ENCODE results near the gene CCDC120. TPM values are rescaled to one million over a fixed set of nuclear protein-coding genes. Genes with fewer than 3 reads are reported as not detected.
A peak's percentile ranks its signal among the peaks of the same experiment; 100 is the strongest.

CCDC120 gene
- polyA plus RNA-seq, 4 donors: 7.9 to 20.0 (median 13.0) TPM

- DNase-seq (ENCODE audit: low read depth in 4 of 4, low spot score in 2 of 4): peak in 3 of 4 donors; percentile 62 to 86 (median 73)
These were observed 42.2 kb downstream of the CCDC120 start for GRCh38 chrX:49100704-49101628.

DNA sequence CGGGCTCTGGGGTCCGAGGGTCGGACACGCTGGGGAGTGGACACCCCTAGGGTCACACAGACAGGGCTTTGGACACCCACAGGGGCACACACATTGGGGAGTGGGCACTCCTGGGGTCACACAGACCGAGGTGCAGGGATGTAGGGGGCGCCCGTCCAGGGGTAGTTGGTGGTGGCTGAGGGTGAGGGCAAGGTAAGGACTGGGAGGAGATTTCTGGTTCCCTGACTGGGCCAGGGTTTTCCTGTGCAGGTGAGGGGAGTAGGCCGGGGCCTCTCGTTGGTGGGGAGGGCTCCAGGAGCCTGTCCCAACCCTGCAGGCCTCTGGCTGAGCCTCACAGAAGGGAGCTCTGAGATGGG lies 42.8 kb downstream of the CCDC120 start:
- no peak for DNase-seq (ENCODE audit: low read depth in 4 of 4, low spot score in 2 of 4)

DNA sequence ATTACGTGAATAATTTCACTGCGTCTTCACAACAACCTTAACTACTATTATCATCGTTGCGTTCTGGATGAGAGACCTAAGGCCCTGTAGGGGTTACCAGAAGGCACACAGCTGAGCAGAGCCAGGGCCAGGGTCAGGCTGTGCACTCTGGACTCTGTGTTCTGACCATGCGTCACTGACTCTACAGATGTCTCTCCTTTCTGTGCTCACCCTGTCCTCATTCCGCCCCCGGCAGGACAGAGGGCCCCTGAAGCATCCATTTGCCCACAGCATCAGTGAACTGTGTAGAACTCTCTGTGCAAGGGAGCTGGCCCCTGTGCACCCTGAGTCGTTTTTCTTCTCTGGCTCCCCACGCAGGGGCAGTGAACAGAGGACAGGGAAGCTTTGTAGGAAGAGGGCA lies 43.4 kb downstream of the CCDC120 start:
- no peak for DNase-seq (ENCODE audit: low read depth in 4 of 4, low spot score in 2 of 4)

DNA sequence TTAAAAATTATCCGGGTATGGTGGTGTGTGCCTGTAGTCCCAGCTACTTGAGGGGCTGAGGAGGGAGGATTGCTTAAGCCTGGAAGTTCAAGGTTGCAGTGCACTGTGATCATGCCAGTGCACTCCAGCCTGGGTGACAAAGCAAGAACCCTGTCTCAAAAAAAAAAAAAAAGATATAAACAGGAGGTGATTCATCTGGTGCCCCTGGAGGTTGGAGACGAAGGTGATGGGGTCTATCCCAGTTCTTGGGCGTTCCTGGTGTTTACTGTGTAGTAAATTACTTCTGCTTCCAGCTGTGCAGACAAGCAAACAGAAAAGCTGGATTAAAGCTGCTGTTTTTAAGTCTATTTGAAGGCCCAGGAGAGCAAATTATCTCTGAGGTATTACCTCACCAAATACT lies 44.8 kb downstream of the CCDC120 start:
- DNase-seq (ENCODE audit: low read depth in 4 of 4, low spot score in 2 of 4): no peak

DNA sequence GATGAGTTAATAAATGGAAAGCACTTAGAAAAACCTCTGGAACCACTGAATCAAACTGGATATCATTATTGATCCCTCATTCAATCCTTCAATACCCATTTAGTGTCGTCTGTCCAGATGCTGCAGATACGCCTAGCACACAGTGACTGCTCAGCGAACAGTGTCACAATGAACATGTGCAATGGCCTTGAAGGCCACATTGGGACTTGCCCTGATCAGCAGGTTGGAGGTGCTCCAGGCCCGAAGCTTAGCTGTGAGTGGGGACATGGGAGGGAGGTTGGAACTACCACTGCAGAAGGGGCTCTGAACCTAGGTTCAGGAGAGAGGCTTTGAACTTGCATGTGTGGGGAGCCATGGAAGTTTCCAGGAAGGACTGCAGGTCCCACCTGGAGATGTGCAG lies 47.5 kb downstream of the CCDC120 start:
- DNase-seq (ENCODE audit: low read depth in 4 of 4, low spot score in 2 of 4): no peak

DNA sequence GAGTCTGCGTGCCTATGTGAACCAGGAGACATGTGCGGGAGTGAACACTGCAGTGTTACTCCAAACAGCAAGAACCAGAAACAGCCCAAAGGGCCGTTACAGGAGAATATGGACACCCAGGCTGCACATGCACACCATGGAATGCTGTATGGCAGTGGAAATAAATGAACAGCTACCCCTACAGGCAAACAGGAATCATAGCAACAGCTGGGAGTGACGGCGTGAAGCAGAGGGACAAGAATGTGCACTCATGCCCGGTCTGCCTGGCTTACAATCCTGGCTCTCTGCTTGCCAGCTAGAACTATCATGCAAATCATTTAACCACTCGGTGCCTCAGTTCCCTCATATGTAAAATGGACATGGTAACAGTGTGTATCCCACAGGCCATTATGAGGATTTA lies 48.1 kb downstream of the CCDC120 start:
- DNase-seq (ENCODE audit: low read depth in 4 of 4, low spot score in 2 of 4): no peak

GRCh38 chrX:49108641-49109040 lies 49.8 kb downstream of the CCDC120 start:
- no peak for DNase-seq (ENCODE audit: low read depth in 4 of 4, low spot score in 2 of 4)

- no peak for DNase-seq (ENCODE audit: low read depth in 4 of 4, low spot score in 2 of 4)
These were observed 51.6 kb downstream of the CCDC120 start for GRCh38 chrX:49110417-49110816.

DNA sequence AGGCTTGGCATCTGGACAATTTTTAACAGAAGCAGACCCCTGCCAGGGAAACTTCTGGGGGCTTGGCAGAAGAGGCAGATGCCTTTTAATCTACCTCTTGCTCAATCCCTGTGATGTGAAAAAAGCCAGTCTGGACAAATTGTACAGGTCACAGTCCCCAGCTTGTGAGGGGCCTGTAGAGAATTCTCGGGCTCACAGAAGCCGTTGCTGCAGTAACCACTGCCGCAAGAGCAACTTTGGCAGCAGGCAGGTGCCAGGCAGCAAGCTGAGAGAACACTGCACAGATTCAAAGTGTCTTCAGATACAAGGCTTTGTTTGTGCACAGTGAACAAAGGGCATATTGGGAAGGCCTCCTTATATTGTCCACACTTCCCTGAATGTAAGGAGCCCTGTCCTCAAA lies 53.0 kb downstream of the CCDC120 start:
- no peak for DNase-seq (ENCODE audit: low read depth in 4 of 4, low spot score in 2 of 4)

- DNase-seq (ENCODE audit: low read depth in 4 of 4, low spot score in 2 of 4): no peak
These were observed 57.3 kb downstream of the CCDC120 start for GRCh38 chrX:49116076-49116475.

GRCh38 chrX:49116716-49117115 lies 57.9 kb downstream of the CCDC120 start:
- no peak for DNase-seq (ENCODE audit: low read depth in 4 of 4, low spot score in 2 of 4)

DNA sequence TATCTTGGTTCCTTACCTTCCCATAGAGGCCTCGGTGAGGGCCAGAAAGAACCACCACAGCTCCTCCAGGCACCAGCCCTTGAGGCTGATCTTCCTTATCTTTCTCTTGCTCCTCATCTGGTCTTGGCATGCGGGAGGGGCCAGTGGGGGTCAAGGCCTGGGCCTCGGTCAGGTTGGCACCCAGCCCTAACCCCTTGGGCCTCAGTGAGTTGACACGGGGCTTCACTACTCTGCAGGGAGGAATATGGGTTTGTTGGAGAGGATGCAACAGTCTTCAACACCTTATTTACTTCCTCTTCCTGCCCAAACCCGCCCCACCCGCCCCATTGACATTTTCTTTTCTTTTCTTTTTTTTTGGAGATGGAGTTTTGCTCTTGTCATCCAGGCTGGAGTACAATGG lies 58.8 kb downstream of the CCDC120 start:
- no peak for DNase-seq (ENCODE audit: low read depth in 4 of 4, low spot score in 2 of 4)

Other genes with a start within 250 kb of the CCDC120 start
- under 1 TPM in 2 of 4 donors, not detected in 2; 0.16 to 0.36 TPM for gene ERAS, start 232.5 kb upstream of the CCDC120 start, polyA plus RNA-seq (ENCODE audit: insufficient read length in 4 of 4)
- gene PCSK1N, start 223.4 kb upstream of the CCDC120 start, polyA plus RNA-seq (ENCODE audit: insufficient read length in 4 of 4): 10 to 100 TPM in 2 of 4 donors, 1 to 10 TPM in 2; 8.4 to 22.7 (median 14.5) TPM
- 10 to 100 TPM; 37.2 to 61.4 (median 50.1) TPM for gene TIMM17B, start 161.2 kb upstream of the CCDC120 start, polyA plus RNA-seq (ENCODE audit: insufficient read length in 4 of 4)
- gene PQBP1, start 161.1 kb upstream of the CCDC120 start, polyA plus RNA-seq (ENCODE audit: insufficient read length in 4 of 4): 10 to 100 TPM; 73.1 to 89.9 (median 77.8) TPM
- 10 to 100 TPM; 30.4 to 37.3 (median 33.0) TPM for gene SLC35A2, start 147.4 kb upstream of the CCDC120 start, polyA plus RNA-seq (ENCODE audit: insufficient read length in 4 of 4)
- gene PIM2, start 140.0 kb upstream of the CCDC120 start, polyA plus RNA-seq (ENCODE audit: insufficient read length in 4 of 4): 1 to 10 TPM; 5.9 to 8.8 (median 7.4) TPM
- gene OTUD5, start 101.4 kb upstream of the CCDC120 start, polyA plus RNA-seq (ENCODE audit: insufficient read length in 4 of 4): 10 to 100 TPM; 62.5 to 72.7 (median 67.7) TPM
- gene KCND1, start 87.2 kb upstream of the CCDC120 start, polyA plus RNA-seq (ENCODE audit: insufficient read length in 4 of 4): 1 to 10 TPM; 2.3 to 3.4 (median 2.8) TPM
- 10 to 100 TPM; 36.0 to 72.1 (median 51.3) TPM for gene GRIPAP1, start 56.7 kb upstream of the CCDC120 start, polyA plus RNA-seq (ENCODE audit: insufficient read length in 4 of 4)
- gene TFE3, start 15.6 kb upstream of the CCDC120 start, polyA plus RNA-seq (ENCODE audit: insufficient read length in 4 of 4): 10 to 100 TPM; 26.9 to 39.1 (median 33.8) TPM
- 10 to 100 TPM; 31.6 to 46.2 (median 41.1) TPM for gene PRAF2, start 15.0 kb downstream of the CCDC120 start, polyA plus RNA-seq (ENCODE audit: insufficient read length in 4 of 4)
- 10 to 100 TPM; 53.7 to 63.8 (median 61.5) TPM for gene WDR45, start 20.9 kb downstream of the CCDC120 start, polyA plus RNA-seq (ENCODE audit: insufficient read length in 4 of 4)
- 10 to 100 TPM; 23.8 to 27.6 (median 25.0) TPM for gene GPKOW, start 64.7 kb downstream of the CCDC120 start, polyA plus RNA-seq (ENCODE audit: insufficient read length in 4 of 4)
- gene MAGIX, start 103.8 kb downstream of the CCDC120 start, polyA plus RNA-seq (ENCODE audit: insufficient read length in 4 of 4): 1 to 10 TPM; 5.0 to 7.5 (median 5.8) TPM
- gene PLP2, start 112.9 kb downstream of the CCDC120 start, polyA plus RNA-seq (ENCODE audit: insufficient read length in 4 of 4): 10 to 100 TPM; 29.7 to 40.9 (median 32.6) TPM
- gene PRICKLE3, start 127.4 kb downstream of the CCDC120 start, polyA plus RNA-seq (ENCODE audit: insufficient read length in 4 of 4): 1 to 10 TPM; 4.2 to 6.5 (median 4.9) TPM
- 1 to 10 TPM; 2.1 to 3.4 (median 2.9) TPM for gene SYP, start 141.2 kb downstream of the CCDC120 start, polyA plus RNA-seq (ENCODE audit: insufficient read length in 4 of 4)
- gene CACNA1F, start 174.3 kb downstream of the CCDC120 start, polyA plus RNA-seq (ENCODE audit: insufficient read length in 4 of 4): under 1 TPM; 0.11 to 0.33 (median 0.22) TPM
- gene CCDC22, start 176.5 kb downstream of the CCDC120 start, polyA plus RNA-seq (ENCODE audit: insufficient read length in 4 of 4): 10 to 100 TPM; 15.8 to 23.9 (median 21.2) TPM
- 1 to 10 TPM in 2 of 4 donors, under 1 TPM in 2; 0.47 to 1.2 (median 1.00) TPM for gene FOXP3, start 205.7 kb downstream of the CCDC120 start, polyA plus RNA-seq (ENCODE audit: insufficient read length in 4 of 4)
- gene PPP1R3F, start 210.8 kb downstream of the CCDC120 start, polyA plus RNA-seq (ENCODE audit: insufficient read length in 4 of 4): 10 to 100 TPM in 1 of 4 donors, 1 to 10 TPM in 3; 6.1 to 10.5 (median 9.0) TPM
- gene GAGE10, start 244.6 kb downstream of the CCDC120 start, polyA plus RNA-seq (ENCODE audit: insufficient read length in 4 of 4): under 1 TPM in 1 of 4 donors, not detected in 3; 0.24 TPM

All from left renal cortex interstitium (tissue), 4 donors.